ENCODE data around the gene PCCA.
"Not testable (repeated sequence)": the region's sequence is repeated elsewhere in the genome, so short reads cannot be mapped to it uniquely, and the experiment has no call there.

DNA sequence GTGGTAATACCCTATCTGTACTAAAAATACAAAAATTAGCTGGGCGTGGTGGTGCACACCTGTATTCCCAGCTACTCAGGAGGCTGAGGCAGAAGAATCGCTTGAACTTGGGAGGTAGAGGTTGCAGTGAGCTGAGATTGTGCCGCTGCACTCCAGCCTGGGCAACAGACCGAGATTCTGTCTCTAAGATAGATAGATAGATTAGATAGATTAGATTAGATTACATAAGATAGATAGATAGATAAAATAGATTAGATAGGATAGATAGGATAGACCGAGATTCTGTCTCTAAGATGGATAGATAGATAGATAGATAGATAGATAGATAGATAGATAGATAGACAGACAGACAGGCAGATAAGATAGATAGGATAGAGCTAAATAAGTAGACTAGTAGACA, 435.8 kb downstream of the PCCA start:
- TF ChIP-seq, protein P1, sequence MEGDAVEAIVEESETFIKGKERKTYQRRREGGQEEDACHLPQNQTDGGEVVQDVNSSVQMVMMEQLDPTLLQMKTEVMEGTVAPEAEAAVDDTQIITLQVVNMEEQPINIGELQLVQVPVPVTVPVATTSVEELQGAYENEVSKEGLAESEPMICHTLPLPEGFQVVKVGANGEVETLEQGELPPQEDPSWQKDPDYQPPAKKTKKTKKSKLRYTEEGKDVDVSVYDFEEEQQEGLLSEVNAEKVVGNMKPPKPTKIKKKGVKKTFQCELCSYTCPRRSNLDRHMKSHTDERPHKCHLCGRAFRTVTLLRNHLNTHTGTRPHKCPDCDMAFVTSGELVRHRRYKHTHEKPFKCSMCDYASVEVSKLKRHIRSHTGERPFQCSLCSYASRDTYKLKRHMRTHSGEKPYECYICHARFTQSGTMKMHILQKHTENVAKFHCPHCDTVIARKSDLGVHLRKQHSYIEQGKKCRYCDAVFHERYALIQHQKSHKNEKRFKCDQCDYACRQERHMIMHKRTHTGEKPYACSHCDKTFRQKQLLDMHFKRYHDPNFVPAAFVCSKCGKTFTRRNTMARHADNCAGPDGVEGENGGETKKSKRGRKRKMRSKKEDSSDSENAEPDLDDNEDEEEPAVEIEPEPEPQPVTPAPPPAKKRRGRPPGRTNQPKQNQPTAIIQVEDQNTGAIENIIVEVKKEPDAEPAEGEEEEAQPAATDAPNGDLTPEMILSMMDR (IDR thresholded peaks at IDR 0.05): not testable (repeated sequence)
- TF ChIP-seq EZH2 (IDR thresholded peaks at IDR 0.05; ENCODE audit: borderline replicate concordance, insufficient read depth, low read depth, low read length, poor library complexity, severe bottlenecking): not testable (repeated sequence)
